Stomach (tissue), 9 donors: ENCODE data around the gene IFI44L. TPM values are rescaled to one million over a fixed set of nuclear protein-coding genes. Genes with fewer than 3 reads are reported as not detected.

Experiments used
- DNase-seq, 2 donors: peaks; one replicate each; pipeline versions ENCODE4 v3.0.0 to v3.0.0-alpha.2; 2013 to 2019
- H3K27ac ChIP-seq, 5 donors: fragments of 200-600 bp in 4 of 5; sonication (generic) in 4 of 5; one replicate each; pipeline ENCODE4 v1.5.1; 2013 to 2019; ENCODE audit warnings: mild to moderate bottlenecking in 1 of 5, moderate library complexity in 1 of 5
- H3K27me3 ChIP-seq, 3 donors: fragments of 200-600 bp; sonication (generic); one replicate each; pipeline ENCODE4 v1.5.1; 2017 to 2019; ENCODE audit warnings: mixed run types in 1 of 3
- H3K36me3 ChIP-seq, 4 donors: fragments of 200-600 bp; sonication (generic); 1 replicate in 3 of 4; 2 replicates in 1 of 4; pipeline ENCODE4 v1.5.1; 2016 to 2019
- H3K4me1 ChIP-seq, 4 donors: fragments of 200-600 bp; sonication (generic); one replicate each; pipeline ENCODE4 v1.5.1; 2016 to 2019
- H3K4me3 ChIP-seq, 4 donors: fragments of 200-600 bp; sonication (generic) in 3 of 4; one replicate each; pipeline ENCODE4 v1.5.1; 2016 to 2019; ENCODE audit warnings: mild to moderate bottlenecking in 1 of 4
- H3K9me3 ChIP-seq, 4 donors: fragments of 200-600 bp; sonication (generic); one replicate each; pipeline ENCODE4 v1.5.1; 2016 to 2019
- EP300 ChIP-seq: sonication (generic); formaldehyde crosslinking; IDR thresholded peaks from one replicate; pipeline ENCODE4 v1.6.1; 2017; ENCODE audit warnings: antibody characterized with exemption
- POLR2A ChIP-seq, 4 donors: fragments of 450-650 bp; IDR thresholded peaks; one replicate each; pipeline ENCODE4 v1.6.1; 2016; ENCODE audit warnings: antibody characterized with exemption in 4 of 4, control low read depth in 2 of 4, mild to moderate bottlenecking in 1 of 4, moderate library complexity in 1 of 4
- POLR2AphosphoS5 ChIP-seq, 3 donors: sonication (generic); formaldehyde crosslinking; IDR thresholded peaks; one replicate each; pipeline ENCODE4 v1.6.1; 2016; ENCODE audit warnings: antibody characterized with exemption in 3 of 3
- WGBS, 5 donors: extraction: QIAGEN DNeasy Blood & Tissue Kit in 3 of 5; methylation state at CpG; one replicate each; pipeline versions ENCODE4 v1.1.5 to v1.1.7; 2013 to 2018; 5-methylcytosine and 5-hydroxymethylcytosine counted together
- intact Hi-C: fragments of 100-400 bp; cut with DNase I; formaldehyde crosslinking; loops from one replicate; pipeline ENCODE4 v1.15.1; 2023; ENCODE audit warnings: low total_unique reads
- polyA plus RNA-seq, 3 donors: library from polyadenylated mRNA; stranded (reverse); fragments of 200-250 nt; gene quantifications; one replicate each; pipeline ENCODE4 v1.2.3, GENCODE V29; 2013
- total RNA-seq, 5 donors: library from RNA; depleted of rRNA; stranded (reverse); fragments of >200 nt; gene quantifications; one replicate each; pipeline versions ENCODE4 v1.1.0 to v1.2.3, GENCODE V29; 2014 to 2016
- TF ChIP-seq, protein P1 (sequence below), 7 experiments: fragments of 450-650 bp in 4 of 7; fragments of 200-600 bp in 3 of 7; sonication (generic) in 3 of 7; IDR thresholded peaks; one replicate each; pipeline ENCODE4 v1.5.1; 2016 to 2019; ENCODE audit warnings: antibody characterized with exemption in 7 of 7, control low read depth in 2 of 7, mild to moderate bottlenecking in 1 of 7
- donor health status: healthy with polysubstance abuse.
- donor health status: Bipolar disorder and iron deficiency.
- donor health status: healthy.

The IFI44L gene
- total and polyA plus RNA-seq, 8 donors, result 0.29 to 27.4 (median 5.9) TPM

DNA sequence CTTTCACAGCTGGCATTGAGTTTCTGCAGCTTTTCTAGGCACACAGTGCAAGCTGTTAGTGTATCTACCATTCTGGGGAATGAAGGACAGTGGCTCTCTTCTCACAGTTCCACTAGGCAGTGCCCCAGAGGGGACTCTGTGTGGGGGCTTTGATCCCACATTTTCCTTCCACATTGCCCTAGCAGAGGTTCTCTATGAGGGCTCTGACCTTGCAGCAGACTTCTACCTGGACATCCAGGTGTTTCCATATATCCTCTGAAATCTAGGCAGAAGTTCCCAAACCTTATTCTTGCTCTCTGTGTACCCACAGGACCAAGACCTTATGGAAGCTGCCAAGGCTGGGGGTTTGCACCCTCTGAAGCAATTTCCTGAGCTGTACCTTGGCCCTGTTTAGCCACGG is 27.0 kb downstream of the IFI44L start:
- no peak overlapping the region for H3K27ac ChIP-seq
- peaks cover 0 to 26% (median 6%) of the 10 kb centered on the region in 4 donors for H3K9me3 ChIP-seq
- no peak overlapping the region for H3K4me3 ChIP-seq
- H3K36me3 ChIP-seq, result no peaks in the 10 kb centered on the region
- WGBS, 5 donors, result 94 to 100% (median 97%) methylated on average over 1 of the region's 1 CpG
- H3K4me1 ChIP-seq, result peaks cover 0 to 38% (median 19%) of the 10 kb centered on the region in 4 donors
- no peaks in the 10 kb centered on the region for H3K27me3 ChIP-seq
- no peak for DNase-seq
- intact Hi-C loops, result no loop called here
- TF ChIP-seq, protein P1, sequence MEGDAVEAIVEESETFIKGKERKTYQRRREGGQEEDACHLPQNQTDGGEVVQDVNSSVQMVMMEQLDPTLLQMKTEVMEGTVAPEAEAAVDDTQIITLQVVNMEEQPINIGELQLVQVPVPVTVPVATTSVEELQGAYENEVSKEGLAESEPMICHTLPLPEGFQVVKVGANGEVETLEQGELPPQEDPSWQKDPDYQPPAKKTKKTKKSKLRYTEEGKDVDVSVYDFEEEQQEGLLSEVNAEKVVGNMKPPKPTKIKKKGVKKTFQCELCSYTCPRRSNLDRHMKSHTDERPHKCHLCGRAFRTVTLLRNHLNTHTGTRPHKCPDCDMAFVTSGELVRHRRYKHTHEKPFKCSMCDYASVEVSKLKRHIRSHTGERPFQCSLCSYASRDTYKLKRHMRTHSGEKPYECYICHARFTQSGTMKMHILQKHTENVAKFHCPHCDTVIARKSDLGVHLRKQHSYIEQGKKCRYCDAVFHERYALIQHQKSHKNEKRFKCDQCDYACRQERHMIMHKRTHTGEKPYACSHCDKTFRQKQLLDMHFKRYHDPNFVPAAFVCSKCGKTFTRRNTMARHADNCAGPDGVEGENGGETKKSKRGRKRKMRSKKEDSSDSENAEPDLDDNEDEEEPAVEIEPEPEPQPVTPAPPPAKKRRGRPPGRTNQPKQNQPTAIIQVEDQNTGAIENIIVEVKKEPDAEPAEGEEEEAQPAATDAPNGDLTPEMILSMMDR (IDR thresholded peaks at IDR 0.05), result no peak

DNA sequence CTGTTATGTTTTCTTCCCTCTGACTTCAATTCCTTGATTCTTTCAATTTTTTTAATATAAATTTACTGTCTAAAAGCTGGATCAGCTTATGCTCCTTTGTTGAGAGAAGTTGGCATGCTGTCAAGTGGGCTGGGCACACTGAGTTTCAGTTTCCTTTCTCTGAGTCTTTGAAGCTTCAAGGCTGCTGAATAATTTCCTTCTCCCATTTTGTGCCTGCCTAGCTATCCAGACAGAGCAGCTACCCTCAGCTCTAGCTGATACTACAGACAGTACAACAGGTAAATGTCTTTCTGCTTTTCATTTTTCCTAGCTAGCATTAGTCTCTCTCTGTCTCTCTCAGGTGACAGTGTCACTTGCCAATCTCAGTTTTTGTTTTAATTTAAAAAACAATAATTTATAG is 29.4 kb downstream of the IFI44L start, which contains the start of gene IFI44:
Gene IFI44 (plus strand): TSS at position 204 of the 400 bp plus-strand sequence. CDS start 365 bp downstream, outside the sequence.
- DNase-seq, result peak; percentile 90 to 94
- Histone ChIP-seq H3K27me3 (no peaks in the 10 kb centered on the region), H3K4me1 (peaks cover 0 to 52% (median 25%) of the 10 kb centered on the region in 4 donors), H3K36me3 (no peaks in the 10 kb centered on the region), H3K4me3 (peak within 1 kb of the TSS; percentile 36 to 45 (median 39)), H3K9me3 (peaks cover 0 to 16% (median 0%) of the 10 kb centered on the region in 4 donors), H3K27ac (peak within 1 kb of the TSS in 4 of 5 donors; percentile 61 to 73 (median 66))
- peak; percentile 56 to 91 (median 84) for TF ChIP-seq POLR2AphosphoS5 (IDR thresholded peaks at IDR 0.05)
- TF ChIP-seq EP300, result no peak
- intact Hi-C loops, result no loop called here

DNA sequence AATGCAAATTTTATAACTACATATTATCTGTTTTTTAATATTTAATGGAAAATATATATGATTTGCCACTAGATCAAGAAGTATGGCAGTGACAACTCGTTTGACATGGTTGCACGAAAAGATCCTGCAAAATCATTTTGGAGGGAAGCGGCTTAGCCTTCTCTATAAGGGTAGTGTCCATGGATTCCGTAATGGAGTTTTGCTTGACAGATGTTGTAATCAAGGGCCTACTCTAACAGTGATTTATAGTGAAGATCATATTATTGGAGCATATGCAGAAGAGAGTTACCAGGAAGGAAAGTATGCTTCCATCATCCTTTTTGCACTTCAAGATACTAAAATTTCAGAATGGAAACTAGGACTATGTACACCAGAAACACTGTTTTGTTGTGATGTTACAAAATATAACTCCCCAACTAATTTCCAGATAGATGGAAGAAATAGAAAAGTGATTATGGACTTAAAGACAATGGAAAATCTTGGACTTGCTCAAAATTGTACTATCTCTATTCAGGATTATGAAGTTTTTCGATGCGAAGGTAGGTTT is 29.9 kb downstream of the IFI44L start:
- Histone ChIP-seq H3K4me3 (peak overlapping the region; percentile 36 to 45 (median 39)), H3K27me3 (no peaks in the 10 kb centered on the region), H3K36me3 (peaks cover 0 to 5% (median 4%) of the 10 kb centered on the region in 4 donors), H3K4me1 (peaks cover 0 to 52% (median 25%) of the 10 kb centered on the region in 4 donors), H3K9me3 (peaks cover 0 to 16% (median 0%) of the 10 kb centered on the region in 4 donors), H3K27ac (peak overlapping the region in 4 of 5 donors; percentile 61 to 73 (median 66))
- DNase-seq, result peak in 1 of 2 donors; percentile 13
- TF ChIP-seq POLR2A (IDR thresholded peaks at IDR 0.05), result no peak
- TF ChIP-seq POLR2AphosphoS5 (IDR thresholded peaks at IDR 0.05), result no peak
- no peak for TF ChIP-seq EP300
- TF ChIP-seq, protein P1 (IDR thresholded peaks at IDR 0.05), result no peak
- intact Hi-C loops, result no loop called here
- WGBS, 5 donors, result 32 to 54% (median 43%) methylated on average over 6 of the region's 6 CpGs

GRCh38 chr1:78651241-78651640 is 31.0 kb downstream of the IFI44L start:
- Histone ChIP-seq H3K27me3 (no peaks in the 10 kb centered on the region), H3K9me3 (peaks cover 0 to 16% (median 0%) of the 10 kb centered on the region in 4 donors), H3K4me1 (peaks cover 0 to 48% (median 25%) of the 10 kb centered on the region in 4 donors), H3K4me3 (peak overlapping the region; percentile 36 to 45 (median 39)), H3K27ac (peak overlapping the region in 4 of 5 donors; percentile 1 to 70 (median 50)), H3K36me3 (peaks cover 0 to 15% (median 11%) of the 10 kb centered on the region in 4 donors)
- no peak for TF ChIP-seq EP300
- TF ChIP-seq, protein P1 (IDR thresholded peaks at IDR 0.05), result no peak
- no peak for TF ChIP-seq POLR2A (IDR thresholded peaks at IDR 0.05)
- peak in 1 of 3 donors; percentile 18 for TF ChIP-seq POLR2AphosphoS5 (IDR thresholded peaks at IDR 0.05)
- 47 to 70% (median 66%) methylated on average over 10 to 12 of the region's 12 CpGs for WGBS, 5 donors
- intact Hi-C loops, result no loop called here
- DNase-seq, result peak in 1 of 2 donors; percentile 22

DNA sequence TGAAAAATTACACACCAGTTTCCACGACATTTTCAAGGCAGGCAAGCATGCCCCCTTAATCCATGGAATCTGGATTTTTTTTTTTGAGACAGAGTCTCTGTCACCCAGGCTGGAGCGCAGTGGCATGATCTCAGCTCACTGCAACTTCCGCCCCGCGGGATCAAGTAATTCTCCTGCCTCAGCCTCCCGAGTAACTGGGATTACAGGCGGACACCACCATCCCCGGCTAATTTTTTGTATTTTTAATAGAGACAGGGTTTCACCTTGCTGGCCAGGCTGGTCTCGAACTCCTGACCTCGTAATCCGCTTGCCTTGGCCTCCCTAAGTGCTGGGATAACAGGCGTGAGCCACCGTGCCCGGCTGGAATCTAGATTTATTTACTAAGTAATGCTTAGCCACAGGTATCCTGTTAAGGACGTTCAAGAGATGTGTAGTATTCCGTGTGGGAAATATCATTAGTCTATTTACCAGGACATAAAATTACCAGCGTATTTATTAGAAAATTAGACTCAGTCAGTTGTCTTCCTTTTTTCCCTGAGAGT is 31.8 kb downstream of the IFI44L start:
- H3K9me3 ChIP-seq, result peaks cover 0 to 12% (median 0%) of the 10 kb centered on the region in 4 donors
- H3K4me3 ChIP-seq, result peak overlapping the region; percentile 36 to 45 (median 39)
- no peak for DNase-seq
- H3K36me3 ChIP-seq, result peaks cover 0 to 22% (median 12%) of the 10 kb centered on the region in 4 donors
- whole genome bisulfite sequencing, 5 donors, result 78 to 88% (median 85%) methylated on average over 17 of the region's 17 CpGs
- no peaks in the 10 kb centered on the region for H3K27me3 ChIP-seq
- TF ChIP-seq EP300 (no peak), POLR2AphosphoS5 (IDR thresholded peaks at IDR 0.05) (no peak), POLR2A (IDR thresholded peaks at IDR 0.05) (no peak)
- TF ChIP-seq, protein P1 (IDR thresholded peaks at IDR 0.05), result no peak
- intact Hi-C loops, result no loop called here
- H3K27ac ChIP-seq, result peak overlapping the region in 1 of 5 donors; percentile 37
- peaks cover 0 to 47% (median 25%) of the 10 kb centered on the region in 4 donors for H3K4me1 ChIP-seq
